A375 (cell line): ENCODE data around the gene CHST8. TPM values are rescaled to one million over a fixed set of nuclear protein-coding genes. Genes with fewer than 3 reads are reported as not detected.

Experiments used
- total RNA-seq: library from RNA; depleted of rRNA; stranded (reverse); fragments of >200 nt; shearing (Covaris generic); gene quantifications from 2 replicates; pipeline ENCODE4 v1.2.3, GENCODE V29; 2014; rRNA removed

Gene CHST8
- total RNA-seq = not detected in 2 replicates

GRCh38 chr19:33621811-33622504 is at the start of gene CHST8:
Gene CHST8 (plus strand): TSS chr19:33621953. CDS start chr19:33689262, 67,309 bp downstream.

DNA sequence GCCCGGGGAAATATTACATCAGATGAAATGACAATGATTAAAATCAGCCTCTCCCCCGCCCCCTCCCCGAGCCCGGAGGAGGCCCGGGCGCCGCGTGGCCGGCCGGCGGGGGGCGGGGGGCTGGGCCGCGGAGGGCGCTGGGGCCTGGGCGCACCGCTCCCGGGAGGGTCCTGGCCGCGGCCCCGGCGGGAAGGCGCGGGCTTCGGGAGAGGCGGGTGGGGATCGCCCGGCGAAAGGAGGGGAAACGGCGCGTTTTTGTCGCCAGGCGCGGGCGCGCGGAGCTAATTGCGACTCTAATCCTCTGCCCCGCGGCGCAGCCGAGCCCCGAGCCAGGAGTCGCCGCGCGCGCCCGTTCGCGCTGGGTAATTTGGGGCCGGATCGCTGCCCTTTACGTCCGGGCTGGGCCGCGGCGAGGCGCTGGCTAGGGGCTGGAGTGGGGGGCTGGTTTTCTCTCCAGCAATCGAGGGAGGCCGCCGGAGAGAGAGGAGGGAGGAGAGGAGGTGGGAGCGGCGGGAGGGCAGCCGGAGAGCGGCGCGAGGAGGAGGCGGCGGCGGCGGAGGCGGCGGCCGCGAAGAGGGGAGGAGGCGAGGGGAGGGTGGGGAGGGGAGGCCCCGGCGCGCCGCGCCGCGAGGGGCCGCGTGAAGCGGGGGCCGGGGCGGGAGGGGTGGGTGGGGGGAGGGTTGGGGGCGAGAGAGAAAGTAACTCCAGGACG is 174.6 kb downstream of the CHST8 start, which contains the start of gene KCTD15:
KCTD15 (plus strand) TSS at position 707 of the 712 bp plus-strand sequence. CDS start 3,585 bp downstream, outside the sequence.

Other genes with a start within 250 kb of the CHST8 start
- gene CEBPG, start 248.2 kb upstream of the CHST8 start, total RNA-seq = 50.5 and 55.8 TPM in 2 replicates
- 30.0 and 39.6 TPM in 2 replicates for gene PEPD, start 100.2 kb upstream of the CHST8 start, total RNA-seq
- 103 and 117 TPM in 2 replicates for gene KCTD15, start 174.9 kb downstream of the CHST8 start, total RNA-seq